GM12878 (cell line): Measurements from ENCODE around the gene GRK5. TPM values are rescaled to one million over a fixed set of nuclear protein-coding genes. Genes with fewer than 3 reads are reported as not detected.

Source experiments
- ATAC-seq: fragments of 200-7000 bp; cut with Tn5 transposase; 3 replicates; pipeline ENCODE4 v1.9.1; 2020; ENCODE audit warnings: mild to moderate bottlenecking, moderate library complexity
- BruUV-seq: library from RNA; stranded (reverse); fragments of 400-500 nt; replicated peaks from 2 replicates; lab custom pipeline; 2021; lab: Mats Ljungman, UMichigan
- CTCF ChIA-PET: fragments of 300-600 bp; sonication (Branson Sonifier 250); formaldehyde crosslinking; extraction: SDS; loops from one replicate; lab custom pipeline; 2021; ENCODE audit warnings: inconsistent platforms; lab: Yijun Ruan, JAX
- POLR2A ChIA-PET: fragments of 350-600 bp; formaldehyde crosslinking; extraction: SDS; loops from one replicate; lab custom pipeline; 2021; ENCODE audit warnings: inconsistent platforms; lab: Charles Lee
- RAD21 ChIA-PET: fragments of 300-600 bp; sonication (Branson Sonifier 250); formaldehyde crosslinking; loops from one replicate; lab custom pipeline; 2023; ENCODE audit warnings: antibody characterized with exemption; ENCODE audit not compliant: unreplicated experiment; lab: Charles Lee
- SMC1A ChIA-PET: fragments of 300-600 bp; sonication (Branson Sonifier 250); formaldehyde crosslinking; loops from one replicate; lab custom pipeline; 2023; ENCODE audit not compliant: unreplicated experiment, uncharacterized antibody; lab: Charles Lee
- DNase-seq: peaks from one replicate; pipeline ENCODE4 v3.0.0-alpha.2; 2011; ENCODE audit warnings: low read depth, low spot score
- FAIRE-seq: peaks from 3 replicates; lab custom pipeline; 2011; peaks lifted over from hg19 to GRCh38; lab: Jason Lieb, UNC
- H2AFZ ChIP-seq: 2 replicates; pipeline ENCODE4 v1.6.0; 2011; ENCODE audit warnings: low read depth, low read length, control low read depth; ENCODE audit not compliant: control insufficient read depth
- H3K27ac ChIP-seq: 2 replicates; pipeline ENCODE4 v1.5.1; 2011; ENCODE audit warnings: control low read depth; ENCODE audit not compliant: control insufficient read depth, insufficient read depth
- H3K27me3 ChIP-seq, 2 experiments: replicated peaks in 1 of 2; 2 replicates each; pipeline versions ENCODE4 v1.6.0 to v1.6.1; 2011; ENCODE audit warnings: low read length in 1 of 2; ENCODE audit not compliant: control insufficient read depth in 2 of 2, insufficient read depth in 2 of 2
- H3K36me3 ChIP-seq, 2 experiments: 2 replicates each; pipeline ENCODE4 v1.5.1; 2011; ENCODE audit warnings: low read length in 1 of 2; ENCODE audit not compliant: control insufficient read depth in 2 of 2, insufficient read depth in 2 of 2
- H3K4me1 ChIP-seq: 2 replicates; pipeline ENCODE4 v1.6.1; 2011; ENCODE audit warnings: mild to moderate bottlenecking, low read length, moderate library complexity, mixed read lengths; ENCODE audit not compliant: control insufficient read depth, insufficient read depth
- H3K4me2 ChIP-seq: 2 replicates; pipeline ENCODE4 v1.6.0; 2011; ENCODE audit warnings: control low read depth; ENCODE audit not compliant: control insufficient read depth, insufficient read depth
- H3K4me3 ChIP-seq: fragments of 200-600 bp; sonication (generic); 2 replicates; pipeline ENCODE4 v1.5.1; 2016
- H3K79me2 ChIP-seq: 2 replicates; pipeline ENCODE4 v1.6.0; 2011; ENCODE audit warnings: low read length; ENCODE audit not compliant: control insufficient read depth, insufficient read depth
- H3K9ac ChIP-seq: 2 replicates; pipeline ENCODE4 v1.8.0; 2011; ENCODE audit warnings: low read length, control low read depth, mixed read lengths; ENCODE audit not compliant: control insufficient read depth, insufficient read depth
- H3K9me3 ChIP-seq: replicated peaks from 3 replicates; pipeline ENCODE4 v1.5.1; 2011; ENCODE audit warnings: mild to moderate bottlenecking, low read length; ENCODE audit not compliant: control insufficient read depth, insufficient read depth
- H4K20me1 ChIP-seq: 2 replicates; pipeline ENCODE4 v1.6.0; 2011; ENCODE audit not compliant: control insufficient read depth, insufficient read depth
- BMI1 ChIP-seq: fragments of 450-650 bp; IDR thresholded peaks from 2 replicates; pipeline ENCODE4 v1.6.1; 2016; ENCODE audit warnings: mild to moderate bottlenecking, moderate library complexity, borderline replicate concordance
- CREB1 ChIP-seq: IDR thresholded peaks from 2 replicates; pipeline ENCODE4 v1.6.1; 2012; ENCODE audit warnings: low read depth, mild to moderate bottlenecking, inconsistent platforms
- CREM ChIP-seq: IDR thresholded peaks from 2 replicates; pipeline ENCODE4 v1.6.1; 2014; ENCODE audit warnings: antibody characterized with exemption, low read depth
- GATAD2B ChIP-seq: fragments of 450-650 bp; conservative IDR thresholded peaks from 2 replicates; pipeline ENCODE4 v1.6.1; 2017; ENCODE audit warnings: low read depth, mild to moderate bottlenecking, moderate library complexity
- IKZF1 ChIP-seq: fragments of 450-650 bp; conservative IDR thresholded peaks from 2 replicates; pipeline ENCODE4 v1.6.1; 2017; ENCODE audit warnings: antibody characterized with exemption, mild to moderate bottlenecking
- PAX8 ChIP-seq: fragments of 450-650 bp; IDR thresholded peaks from 2 replicates; pipeline ENCODE4 v1.6.1; 2017; ENCODE audit warnings: mild to moderate bottlenecking, moderate library complexity
- PRDM15 ChIP-seq: fragments of 450-650 bp; formaldehyde crosslinking; IDR thresholded peaks from 2 replicates; pipeline ENCODE4 v1.4.0; 2020; ENCODE audit warnings: mild to moderate bottlenecking, moderate library complexity
- RELA ChIP-seq: fragments of 450-650 bp; IDR thresholded peaks from 2 replicates; pipeline ENCODE4 v1.8.0; 2014; ENCODE audit warnings: borderline replicate concordance; ENCODE audit not compliant: partially characterized antibody
- SIX5 ChIP-seq: IDR thresholded peaks from 2 replicates; pipeline ENCODE4 v1.6.1; 2011; ENCODE audit warnings: mild to moderate bottlenecking, low read depth, low read length, moderate library complexity; ENCODE audit not compliant: severe bottlenecking
- TARDBP ChIP-seq: IDR thresholded peaks from 2 replicates; pipeline ENCODE4 v1.6.1; 2016; ENCODE audit warnings: borderline replicate concordance
- TCF3 ChIP-seq: IDR thresholded peaks from 2 replicates; pipeline ENCODE4 v1.6.1; 2012; ENCODE audit warnings: low read depth, mild to moderate bottlenecking, low read length, borderline replicate concordance; ENCODE audit not compliant: insufficient read depth
- TCF7 ChIP-seq: IDR thresholded peaks from 2 replicates; pipeline ENCODE4 v1.6.1; 2014; ENCODE audit warnings: antibody characterized with exemption, borderline replicate concordance
- ZBTB33 ChIP-seq: fragments of 450-650 bp; IDR thresholded peaks from 2 replicates; pipeline ENCODE4 v1.6.1; 2017; ENCODE audit warnings: mild to moderate bottlenecking
- WGBS: methylation state at CpG from one replicate; pipeline ENCODE4 v1.1.6; 2016; ENCODE audit warnings: low lambda C conversion rate; ENCODE audit not compliant: insufficient replicate concordance, insufficient coverage; ENCODE audit errors: missing lambda C conversion rate; 5-methylcytosine and 5-hydroxymethylcytosine counted together
- in situ Hi-C: fragments of 300-500 bp; cut with MboI; formaldehyde crosslinking; loops from 9 replicates; pipeline ENCODE4 v1.14.3; 2018; ENCODE audit warnings: mixed read lengths
- intact Hi-C: fragments of 100-400 bp; cut with micrococcal nuclease; formaldehyde crosslinking; loops from one replicate; pipeline ENCODE4 v1.14.2; 2022; ENCODE audit not compliant: unreplicated experiment
- polyA plus RNA-seq, 11 experiments: library from polyadenylated mRNA; depleted of rRNA in 4 of 11; unstranded in 6 of 11; stranded (reverse) in 5 of 11; fragments of >200 nt; fragmentation: Nextera tagmentation in 4 of 11; fragmentation: Illumina TruSeq in 1 of 11; extraction: Ambion mirVana in 4 of 11; extraction: Trizol in 1 of 11; gene quantifications; 1 replicate in 1 of 11; 2 replicates in 10 of 11; pipeline versions ENCODE4 v1.2.1 to v1.2.3, GENCODE V29; 2011 to 2016; ENCODE audit warnings: inconsistent platforms in 2 of 11, missing spikeins in 2 of 11, low read depth in 1 of 11
- total RNA-seq, 4 experiments: library from RNA; depleted of rRNA in 3 of 4; stranded (reverse); fragments of >200 nt in 3 of 4; fragmentation: Illumina TruSeq in 1 of 4; extraction: Trizol in 1 of 4; gene quantifications; 2 replicates each; pipeline versions ENCODE4 v1.2.1 to v1.2.3, GENCODE V29; 2013 to 2021

GRK5 gene
- total and polyA plus RNA-seq, 10 of the 15 experiments (the other 5 are each of a cell fraction or from before 2014, with no cell fraction given), result 0.11 to 22.1 (median 10.0) TPM

DNA sequence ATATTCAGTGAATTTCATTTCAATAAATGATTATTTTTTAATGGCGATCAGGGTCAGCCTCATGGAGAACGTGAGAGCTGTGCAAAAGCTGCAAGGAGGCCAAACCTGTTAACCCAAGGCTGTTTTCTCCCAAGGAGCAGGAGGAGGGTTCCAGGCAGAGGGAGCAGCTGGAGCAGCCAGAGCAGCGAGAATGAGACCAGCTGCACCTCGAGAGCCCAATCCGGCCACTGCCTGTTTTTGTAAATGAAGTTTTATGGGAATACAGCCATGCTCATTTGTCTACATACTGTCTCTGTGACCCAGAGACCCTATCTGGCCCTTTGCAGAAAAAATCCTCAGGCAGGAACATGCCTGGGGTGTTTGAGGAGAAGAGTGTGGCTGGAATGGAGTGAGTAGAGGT, 104.9 kb downstream of the GRK5 start:
- Histone ChIP-seq H3K4me1 (peaks cover 83% of the 10 kb centered on the region), H3K27me3 (no peaks in the 10 kb centered on the region), H3K4me3 (no peak overlapping the region), H3K79me2 (peaks cover 48% of the 10 kb centered on the region), H4K20me1 (peaks cover 16% of the 10 kb centered on the region), H3K36me3 (no peaks in the 10 kb centered on the region; a peak in 1 of 4 replicates), H2AFZ (no peak overlapping the region), H3K9me3 (no peaks in the 10 kb centered on the region), H3K9ac (no peak overlapping the region), H3K4me2 (no peak overlapping the region), H3K27ac (no peak overlapping the region)
- CTCF ChIA-PET, result interaction anchor here (0.5 kb wide), 1 partner anchor 591 kb away, joined by 3 read pairs; no protein-coding TSS in a partner anchor
- SMC1A ChIA-PET, result no interaction called here
- TF ChIP-seq PRDM15 (no peak), IKZF1 (no peak), GATAD2B (no peak), CREB1 (no peak), TCF7 (no peak), PAX8 (no peak), CREM (no peak), SIX5 (no peak), TARDBP (no peak), ZBTB33 (no peak), TCF3 (no peak), RELA (no peak), BMI1 (no peak)
- no peak for DNase-seq
- no peak for FAIRE-seq
- in situ Hi-C loops, result no loop called here
- BruUV-seq, result no TSS peak
- ATAC-seq, result no peak
- POLR2A ChIA-PET, result interaction anchor here (0.6 to 1.1 kb wide), 2 partner anchors 41 to 163 kb away, joined by 4 to 5 read pairs; no protein-coding TSS in a partner anchor
- WGBS, result 94% methylated on average over 5 of the region's 5 CpGs
- RAD21 ChIA-PET, result interaction anchor here (1.2 to 1.8 kb wide), 3 partner anchors 57 to 113 kb away, joined by 3 to 5 read pairs (median 5); partner anchors contain the start of gene GRK5
- intact Hi-C loops, result loop anchor here (5.0 kb wide), 2 partner anchors 60 to 230 kb away; partner anchors contain the start of gene RGS10
